Erythroblast (primary cell): ENCODE results near the gene GATD1.

Source experiments
- DNase-seq, 2 experiments: peaks; one replicate each; lab custom pipeline; 2025; lab: John Stamatoyannopoulos, UW
- GATA1 ChIP-seq: IDR thresholded peaks from 2 replicates; pipeline ENCODE4 v1.6.1; 2011; ENCODE audit warnings: low read depth, mild to moderate bottlenecking, control low read depth, low read length, moderate library complexity
- POLR2A ChIP-seq: IDR thresholded peaks from 2 replicates; pipeline ENCODE4 v1.6.1; 2011; ENCODE audit warnings: mild to moderate bottlenecking, low read length

The GATD1 gene

GRCh38 chr11:723120-723883, 54.0 kb downstream of the GATD1 start:
- TF ChIP-seq POLR2A (no peak), GATA1 (no peak)
- DNase-seq, result peak; percentile 71 to 84

GRCh38 chr11:722346-722811, 54.9 kb downstream of the GATD1 start:
- DNase-seq, result no peak
- TF ChIP-seq POLR2A, result no peak
- no peak for TF ChIP-seq GATA1

GRCh38 chr11:721741-722345, 55.4 kb downstream of the GATD1 start:
- TF ChIP-seq GATA1 (no peak), POLR2A (no peak)
- DNase-seq, result no peak

GRCh38 chr11:721247-721740, 56.0 kb downstream of the GATD1 start:
- no peak for DNase-seq
- TF ChIP-seq POLR2A, result no peak
- no peak for TF ChIP-seq GATA1

GRCh38 chr11:720642-721246, 56.5 kb downstream of the GATD1 start:
- no peak for DNase-seq
- TF ChIP-seq POLR2A (no peak), GATA1 (no peak)

GRCh38 chr11:720017-720641, 57.2 kb downstream of the GATD1 start:
- DNase-seq, result no peak
- no peak for TF ChIP-seq POLR2A

GRCh38 chr11:719214-720016, 57.9 kb downstream of the GATD1 start:
- DNase-seq, result no peak
- TF ChIP-seq GATA1, result no peak
- no peak for TF ChIP-seq POLR2A
